Activated CD4-positive, CD25-positive, alpha-beta regulatory T cell treated with anti-CD3 and anti-CD28 coated beads, Interleukin-2, amount 50 U/mL, for 16 hours (primary cell): Measurements from ENCODE around the gene TIGD7.
"Not testable (repeated sequence)": the region's sequence is repeated elsewhere in the genome, so short reads cannot be mapped to it uniquely, and the experiment has no call there.

Experiments
- DNase-seq: peaks from one replicate; pipeline ENCODE4 v3.0.0-alpha.2; 2020; ENCODE audit warnings: low read depth, low spot score

The TIGD7 gene

GRCh38 chr16:3282103-3282729 is 23.0 kb downstream of the TIGD7 start:
- no peak for DNase-seq

- DNase-seq: no peak
Observed at GRCh38 chr16:3281222-3281820, 23.9 kb downstream of the TIGD7 start.

- DNase-seq: no peak
Observed at GRCh38 chr16:3276679-3277078, 28.6 kb downstream of the TIGD7 start.

GRCh38 chr16:3274947-3275346 is 30.3 kb downstream of the TIGD7 start:
- no peak for DNase-seq

- DNase-seq: no peak
Observed at GRCh38 chr16:3274490-3274889, 30.7 kb downstream of the TIGD7 start.

GRCh38 chr16:3271281-3271680 is 33.9 kb downstream of the TIGD7 start:
- not testable (repeated sequence) for DNase-seq

GRCh38 chr16:3270718-3271117 is 34.5 kb downstream of the TIGD7 start:
- DNase-seq: not testable (repeated sequence)

GRCh38 chr16:3268294-3268693 is 36.9 kb downstream of the TIGD7 start:
- no peak for DNase-seq

- DNase-seq: no peak
Observed at GRCh38 chr16:3266873-3267537, 38.2 kb downstream of the TIGD7 start.

- DNase-seq: peak; percentile 93
Observed at GRCh38 chr16:3264137-3265036, 40.8 kb downstream of the TIGD7 start.

- DNase-seq: no peak
Observed at GRCh38 chr16:3262517-3262916, 42.7 kb downstream of the TIGD7 start.

- DNase-seq: no peak
Observed at GRCh38 chr16:3259836-3260235, 45.4 kb downstream of the TIGD7 start.

GRCh38 chr16:3256866-3257465 is 48.3 kb downstream of the TIGD7 start:
- no peak for DNase-seq

- no peak for DNase-seq
Observed at GRCh38 chr16:3256146-3256865, 48.9 kb downstream of the TIGD7 start, which contains the start of gene MEFV. Gene MEFV (minus strand): TSS chr16:3256633. CDS start chr16:3256587, 46 bp downstream.

GRCh38 chr16:3254309-3254708 is 50.9 kb downstream of the TIGD7 start:
- DNase-seq: no peak

GRCh38 chr16:3252967-3253366 is 52.3 kb downstream of the TIGD7 start:
- no peak for DNase-seq

GRCh38 chr16:3249451-3249850 is 55.8 kb downstream of the TIGD7 start:
- DNase-seq: no peak

- DNase-seq: no peak
Observed at GRCh38 chr16:3249020-3249419, 56.2 kb downstream of the TIGD7 start.
